ENCODE results near the gene FAM184A.

The FAM184A gene

DNA sequence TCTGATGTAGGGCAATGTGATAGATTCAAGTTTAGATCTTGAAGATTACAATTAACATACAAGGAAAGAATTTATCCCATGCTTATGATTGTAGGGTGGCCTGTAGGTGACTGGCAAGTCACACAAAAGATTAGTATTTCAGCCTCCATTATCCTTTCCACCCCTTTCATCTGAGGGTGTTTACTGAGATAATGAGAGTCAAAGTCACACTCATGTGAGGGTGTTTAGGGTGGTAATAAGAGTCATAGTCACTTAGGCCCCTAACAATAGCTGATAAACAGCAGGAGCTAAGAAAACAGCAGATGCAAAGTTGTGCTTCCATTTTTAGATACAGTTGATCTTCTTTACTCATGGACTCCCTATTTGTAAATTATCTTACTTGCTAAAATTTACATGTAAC is 11.4 kb downstream of the FAM184A start:
- TF ChIP-seq, protein P1, sequence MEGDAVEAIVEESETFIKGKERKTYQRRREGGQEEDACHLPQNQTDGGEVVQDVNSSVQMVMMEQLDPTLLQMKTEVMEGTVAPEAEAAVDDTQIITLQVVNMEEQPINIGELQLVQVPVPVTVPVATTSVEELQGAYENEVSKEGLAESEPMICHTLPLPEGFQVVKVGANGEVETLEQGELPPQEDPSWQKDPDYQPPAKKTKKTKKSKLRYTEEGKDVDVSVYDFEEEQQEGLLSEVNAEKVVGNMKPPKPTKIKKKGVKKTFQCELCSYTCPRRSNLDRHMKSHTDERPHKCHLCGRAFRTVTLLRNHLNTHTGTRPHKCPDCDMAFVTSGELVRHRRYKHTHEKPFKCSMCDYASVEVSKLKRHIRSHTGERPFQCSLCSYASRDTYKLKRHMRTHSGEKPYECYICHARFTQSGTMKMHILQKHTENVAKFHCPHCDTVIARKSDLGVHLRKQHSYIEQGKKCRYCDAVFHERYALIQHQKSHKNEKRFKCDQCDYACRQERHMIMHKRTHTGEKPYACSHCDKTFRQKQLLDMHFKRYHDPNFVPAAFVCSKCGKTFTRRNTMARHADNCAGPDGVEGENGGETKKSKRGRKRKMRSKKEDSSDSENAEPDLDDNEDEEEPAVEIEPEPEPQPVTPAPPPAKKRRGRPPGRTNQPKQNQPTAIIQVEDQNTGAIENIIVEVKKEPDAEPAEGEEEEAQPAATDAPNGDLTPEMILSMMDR (IDR thresholded peaks at IDR 0.05; ENCODE audit: borderline replicate concordance, control extremely low read depth, extremely low read depth, insufficient read depth, missing control alignments): no peak
- no peak for DNase-seq (ENCODE audit: low spot score)
- in situ Hi-C loops (cut with MboI; ENCODE audit: low sequenced_read_pairs, unreplicated experiment): no loop called here

DNA sequence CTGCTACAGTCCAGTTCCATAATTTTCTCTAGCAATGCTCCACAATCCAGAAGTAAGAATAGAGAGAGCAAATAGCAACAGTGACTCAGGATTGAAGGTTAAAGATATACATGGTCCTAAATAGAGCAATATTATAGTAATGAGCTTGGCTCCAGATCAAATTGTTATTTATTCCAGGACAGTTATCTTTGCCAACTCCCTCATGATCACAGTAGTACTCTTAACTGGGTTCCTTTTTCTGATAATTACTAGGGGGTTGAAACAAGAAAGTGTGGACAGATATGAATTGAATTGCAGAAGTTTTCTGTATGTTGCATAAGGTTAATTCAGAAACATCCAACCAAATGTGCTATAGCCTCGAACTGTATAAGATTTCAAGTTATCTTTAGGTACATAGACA is 11.9 kb downstream of the FAM184A start:
- TF ChIP-seq, protein P1 (IDR thresholded peaks at IDR 0.05; ENCODE audit: borderline replicate concordance, control extremely low read depth, extremely low read depth, insufficient read depth, missing control alignments): no peak
- in situ Hi-C loops (cut with MboI; ENCODE audit: low sequenced_read_pairs, unreplicated experiment): no loop called here
- DNase-seq (ENCODE audit: low spot score): no peak

DNA sequence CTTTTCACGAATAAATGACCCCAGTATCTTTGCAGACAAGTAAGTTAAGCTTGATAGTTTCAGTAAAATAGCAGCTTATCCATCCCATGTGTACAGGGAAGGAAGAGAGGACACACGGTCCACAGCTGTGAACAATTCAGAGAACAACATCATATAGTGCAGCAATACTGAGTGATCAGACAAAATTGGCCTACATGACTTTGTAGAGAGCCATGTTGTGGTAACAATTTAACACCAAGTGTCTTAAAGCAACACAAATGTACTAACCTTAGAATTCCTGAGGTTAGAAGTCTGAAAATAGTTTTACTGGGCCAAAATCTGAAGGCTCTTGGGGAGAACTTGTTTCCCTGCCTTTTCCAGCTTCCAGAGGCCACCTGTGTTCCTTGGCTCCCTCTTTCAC is 12.5 kb downstream of the FAM184A start:
- in situ Hi-C loops (cut with MboI; ENCODE audit: low sequenced_read_pairs, unreplicated experiment): no loop called here
- no peak for DNase-seq (ENCODE audit: low spot score)
- TF ChIP-seq, protein P1 (IDR thresholded peaks at IDR 0.05; ENCODE audit: borderline replicate concordance, control extremely low read depth, extremely low read depth, insufficient read depth, missing control alignments): no peak

DNA sequence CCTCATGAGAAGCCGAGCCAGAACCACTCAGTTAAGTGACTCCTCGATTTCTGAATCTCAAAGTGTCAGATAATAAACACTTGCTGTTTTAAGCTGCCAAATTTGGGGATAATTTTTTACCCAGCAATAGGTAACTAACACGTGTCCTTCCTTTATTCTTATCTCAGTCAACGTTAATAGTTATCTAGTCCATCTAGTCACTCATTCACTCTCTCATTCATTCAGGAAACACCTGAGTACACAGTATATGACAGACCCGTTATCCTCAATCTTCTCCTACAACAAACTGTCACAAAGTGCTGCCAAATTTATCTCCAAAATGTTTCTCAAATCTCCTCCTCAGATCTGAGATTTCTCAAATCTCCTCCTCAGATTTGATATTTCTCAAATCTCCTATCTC is 13.1 kb downstream of the FAM184A start:
- in situ Hi-C loops (cut with MboI; ENCODE audit: low sequenced_read_pairs, unreplicated experiment): no loop called here
- TF ChIP-seq, protein P1 (IDR thresholded peaks at IDR 0.05; ENCODE audit: borderline replicate concordance, control extremely low read depth, extremely low read depth, insufficient read depth, missing control alignments): no peak
- no peak for DNase-seq (ENCODE audit: low spot score)

DNA sequence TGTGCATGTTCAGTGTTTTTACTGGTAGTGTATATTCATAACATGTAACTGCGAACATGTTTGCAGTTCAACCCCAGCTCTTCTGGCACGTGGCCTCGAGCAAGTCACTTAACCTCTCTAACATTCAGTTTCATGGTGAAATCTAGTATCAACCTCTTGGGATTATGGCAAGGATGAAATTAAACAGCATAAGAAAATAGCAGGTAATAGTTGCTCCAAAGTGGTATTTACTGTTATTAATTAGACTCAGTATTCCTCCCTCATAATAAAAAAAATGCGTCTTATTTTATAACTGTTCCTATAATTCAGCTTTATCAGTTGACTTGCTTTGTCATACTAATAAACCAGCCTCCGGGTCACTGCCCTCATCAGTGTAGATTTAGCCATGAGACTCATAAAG is 15.0 kb downstream of the FAM184A start:
- in situ Hi-C loops (cut with MboI; ENCODE audit: low sequenced_read_pairs, unreplicated experiment): no loop called here
- TF ChIP-seq, protein P1 (IDR thresholded peaks at IDR 0.05; ENCODE audit: borderline replicate concordance, control extremely low read depth, extremely low read depth, insufficient read depth, missing control alignments): no peak
- DNase-seq (ENCODE audit: low spot score): no peak

DNA sequence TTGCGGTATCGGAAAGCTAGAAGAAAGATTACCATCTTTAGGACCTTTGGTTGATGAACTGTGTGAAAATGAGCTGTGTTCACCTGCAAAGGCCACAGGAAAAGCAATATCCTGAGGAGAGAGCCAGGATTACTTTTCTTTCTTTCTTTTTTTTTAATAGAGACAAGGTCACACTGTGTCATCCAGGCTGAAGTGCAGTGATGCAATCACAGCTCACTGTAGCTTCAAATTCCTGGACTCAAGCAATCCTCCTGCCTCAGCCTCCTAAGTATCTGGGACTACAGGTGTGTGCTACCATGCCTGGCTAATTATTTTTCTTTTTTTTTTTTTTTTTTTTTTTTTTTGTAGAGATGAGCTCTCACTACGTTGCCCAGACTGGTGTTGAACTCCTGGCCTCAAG is 17.2 kb downstream of the FAM184A start:
- TF ChIP-seq, protein P1 (IDR thresholded peaks at IDR 0.05; ENCODE audit: borderline replicate concordance, control extremely low read depth, extremely low read depth, insufficient read depth, missing control alignments): no peak
- DNase-seq (ENCODE audit: low spot score): no peak
- in situ Hi-C loops (cut with MboI; ENCODE audit: low sequenced_read_pairs, unreplicated experiment): no loop called here

Data from GM13976 (cell line).